HFF-Myc (cell line): Measurements from ENCODE around the gene KPNB1.

Experiments used
- DNase-seq: peaks from one replicate; pipeline ENCODE4 v3.0.0-alpha.2; 2011; ENCODE audit warnings: low read depth; ENCODE audit errors: extremely low read depth
- H3K4me3 ChIP-seq: replicated peaks from 2 replicates; pipeline ENCODE4 v1.5.1; 2011; ENCODE audit warnings: low read depth, mild to moderate bottlenecking, control low read depth, low read length
- TF ChIP-seq, protein P1 (sequence below): IDR thresholded peaks from 2 replicates; pipeline ENCODE4 v1.5.1; 2012; ENCODE audit warnings: mild to moderate bottlenecking, low read depth, low read length, control low read depth; ENCODE audit errors: missing control alignments

KPNB1 gene

DNA sequence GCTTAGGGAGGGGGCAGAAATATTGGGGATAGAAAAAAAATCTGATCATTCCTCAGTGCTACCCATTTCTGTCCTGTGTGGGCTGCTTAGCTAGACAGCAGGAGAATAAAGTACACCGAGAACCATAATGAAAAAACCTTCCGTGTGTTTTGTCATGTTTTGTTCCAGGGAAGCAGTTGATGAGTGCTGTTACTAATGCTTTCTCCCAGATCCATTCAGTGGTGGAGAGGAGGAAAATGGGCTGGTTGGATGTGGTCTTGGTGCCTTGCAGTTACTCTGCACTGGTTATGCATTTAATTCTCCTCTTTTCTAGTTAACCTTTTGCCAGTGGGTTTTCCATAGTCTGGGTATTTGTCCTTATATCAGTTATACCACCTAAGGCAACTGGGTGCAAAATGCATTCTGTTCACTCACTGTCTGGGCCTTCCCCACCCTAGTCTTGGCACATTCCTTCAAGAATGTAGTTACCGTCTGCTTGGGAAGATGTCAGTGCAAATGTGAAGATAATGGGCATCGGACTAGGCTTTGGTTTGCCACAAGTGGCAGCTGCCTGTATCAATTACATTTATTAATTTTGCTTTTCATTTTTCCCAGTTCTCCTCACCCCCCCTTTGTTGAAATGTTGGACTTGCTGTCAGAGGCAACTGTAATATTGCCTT, 34.9 kb downstream of the KPNB1 start:
- TF ChIP-seq, protein P1, sequence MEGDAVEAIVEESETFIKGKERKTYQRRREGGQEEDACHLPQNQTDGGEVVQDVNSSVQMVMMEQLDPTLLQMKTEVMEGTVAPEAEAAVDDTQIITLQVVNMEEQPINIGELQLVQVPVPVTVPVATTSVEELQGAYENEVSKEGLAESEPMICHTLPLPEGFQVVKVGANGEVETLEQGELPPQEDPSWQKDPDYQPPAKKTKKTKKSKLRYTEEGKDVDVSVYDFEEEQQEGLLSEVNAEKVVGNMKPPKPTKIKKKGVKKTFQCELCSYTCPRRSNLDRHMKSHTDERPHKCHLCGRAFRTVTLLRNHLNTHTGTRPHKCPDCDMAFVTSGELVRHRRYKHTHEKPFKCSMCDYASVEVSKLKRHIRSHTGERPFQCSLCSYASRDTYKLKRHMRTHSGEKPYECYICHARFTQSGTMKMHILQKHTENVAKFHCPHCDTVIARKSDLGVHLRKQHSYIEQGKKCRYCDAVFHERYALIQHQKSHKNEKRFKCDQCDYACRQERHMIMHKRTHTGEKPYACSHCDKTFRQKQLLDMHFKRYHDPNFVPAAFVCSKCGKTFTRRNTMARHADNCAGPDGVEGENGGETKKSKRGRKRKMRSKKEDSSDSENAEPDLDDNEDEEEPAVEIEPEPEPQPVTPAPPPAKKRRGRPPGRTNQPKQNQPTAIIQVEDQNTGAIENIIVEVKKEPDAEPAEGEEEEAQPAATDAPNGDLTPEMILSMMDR = no peak
- H3K4me3 ChIP-seq = no peak overlapping the region
- no peak for DNase-seq

DNA sequence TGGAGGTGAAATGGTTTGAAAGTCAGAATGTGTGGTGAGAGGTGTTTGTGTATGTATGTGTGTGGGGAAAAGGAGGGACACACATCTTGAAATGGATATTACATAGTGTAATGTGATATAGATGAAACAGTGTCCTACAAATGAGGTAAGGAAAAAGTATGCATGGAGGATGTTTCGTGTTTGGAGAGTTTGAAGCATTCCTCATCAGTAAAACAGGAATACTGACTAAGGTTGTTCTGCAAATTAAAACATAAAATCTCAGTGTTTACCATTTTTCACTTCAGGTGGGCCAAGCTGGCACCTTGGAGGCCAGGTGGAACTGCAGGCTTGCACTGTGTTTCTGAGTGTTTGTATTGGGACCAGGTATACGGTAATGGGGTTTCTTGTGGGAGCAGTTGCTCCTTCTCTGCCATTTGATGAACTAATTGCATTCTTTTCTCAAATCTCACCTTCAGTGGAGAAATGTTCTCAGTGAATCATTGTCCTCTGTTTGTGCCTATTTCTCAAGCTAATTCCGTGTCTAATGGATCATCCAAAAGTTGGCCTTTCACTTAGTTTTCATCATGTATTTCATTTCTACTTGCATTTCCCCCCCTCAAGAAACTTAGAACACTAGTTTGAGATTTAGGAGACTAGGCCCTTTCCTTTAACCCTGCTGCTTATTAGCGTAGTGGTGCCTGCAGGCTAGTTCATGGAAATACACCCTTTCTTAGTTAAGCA, 36.0 kb downstream of the KPNB1 start:
- TF ChIP-seq, protein P1 = no peak
- DNase-seq = no peak
- no peak overlapping the region for H3K4me3 ChIP-seq

DNA sequence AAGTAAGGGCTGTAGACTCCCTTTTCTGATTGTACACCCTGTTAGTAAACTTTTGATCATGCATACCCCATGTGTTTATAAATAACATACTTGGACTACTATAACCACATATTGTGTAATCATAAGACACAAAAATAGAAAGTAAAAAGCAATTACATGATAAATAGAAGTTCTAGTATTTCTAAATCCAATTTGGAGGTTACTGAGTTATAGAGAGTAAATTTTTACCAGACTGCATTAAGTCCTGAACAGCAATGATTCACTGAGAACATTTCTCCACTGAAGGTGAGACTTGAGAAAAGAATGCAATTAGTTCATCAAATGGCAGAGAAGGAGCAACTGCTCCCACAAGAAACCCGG, 36.5 kb downstream of the KPNB1 start:
- TF ChIP-seq, protein P1 = no peak
- H3K4me3 ChIP-seq = no peak overlapping the region
- DNase-seq = no peak

DNA sequence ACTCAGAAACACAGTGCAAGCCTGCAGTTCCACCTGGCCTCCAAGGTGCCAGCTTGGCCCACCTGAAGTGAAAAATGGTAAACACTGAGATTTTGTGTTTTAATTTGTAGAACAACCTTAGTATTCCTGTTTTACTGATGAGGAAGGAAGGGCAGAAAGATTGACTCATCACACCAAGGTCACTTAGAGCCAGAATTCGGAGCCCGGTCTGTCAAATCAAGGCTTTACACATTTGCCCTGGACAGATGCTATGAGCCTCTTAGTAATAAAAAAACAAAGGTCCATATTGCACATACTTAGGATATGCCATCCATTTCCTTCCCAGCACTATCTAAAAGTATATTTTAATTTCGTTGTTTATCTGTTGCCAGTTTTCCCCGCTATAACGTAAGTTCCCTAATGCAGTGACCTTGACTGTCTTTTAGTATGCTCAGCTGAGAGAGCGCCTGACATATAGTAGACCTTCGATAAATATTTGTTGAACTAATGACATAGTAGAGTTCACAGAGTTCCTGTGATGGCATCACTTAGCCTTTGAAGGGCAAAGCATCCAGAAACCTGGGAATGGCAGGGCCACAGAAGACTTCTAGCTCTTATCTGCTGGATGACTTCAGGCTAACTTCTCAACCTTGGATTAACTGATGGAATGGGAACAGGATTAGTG, 37.1 kb downstream of the KPNB1 start:
- TF ChIP-seq, protein P1 = no peak
- H3K4me3 ChIP-seq = no peak overlapping the region
- no peak for DNase-seq

DNA sequence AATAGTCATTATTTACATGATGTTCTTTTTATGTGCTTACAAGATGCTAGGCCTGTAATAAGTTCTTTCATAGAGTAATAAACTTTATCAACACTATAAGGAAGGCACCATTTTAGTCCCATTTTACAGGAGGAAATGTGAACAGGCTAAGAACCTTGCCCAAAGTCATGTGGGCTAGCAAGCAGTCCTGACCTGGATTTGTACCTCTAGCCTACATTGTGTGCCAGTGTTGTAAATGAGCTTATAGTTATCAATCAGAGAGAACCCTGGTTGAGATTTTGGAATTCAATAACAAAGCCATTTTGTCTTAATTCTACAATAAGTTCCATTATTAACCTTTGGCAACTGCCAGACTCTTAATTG, 37.6 kb downstream of the KPNB1 start:
- TF ChIP-seq, protein P1 = no peak
- no peak overlapping the region for H3K4me3 ChIP-seq
- DNase-seq = no peak

DNA sequence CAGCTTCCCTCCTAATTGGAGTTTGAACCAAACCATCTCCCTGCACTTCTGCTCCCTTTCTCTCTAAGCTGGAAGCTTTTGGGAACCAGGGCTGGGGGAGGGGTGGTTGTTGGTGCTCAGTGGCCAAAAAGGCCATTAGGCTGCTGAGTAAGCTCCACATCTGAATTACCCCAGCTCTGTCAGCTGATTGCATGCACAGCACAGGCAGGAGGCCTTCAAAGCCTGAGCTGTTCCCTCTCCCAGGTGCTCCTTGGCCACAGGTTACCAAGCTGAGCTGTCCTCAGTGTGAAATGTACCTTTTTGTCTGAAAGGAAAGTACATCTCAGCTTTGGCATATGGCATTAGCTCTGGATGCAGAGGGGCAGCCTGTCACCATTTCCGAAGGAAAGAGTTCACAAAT, 38.0 kb downstream of the KPNB1 start:
- no peak for DNase-seq
- TF ChIP-seq, protein P1 = no peak
- H3K4me3 ChIP-seq = no peak overlapping the region
